Lower lobe of right lung (tissue), 2 donors: ENCODE data around the gene MT4. TPM values are rescaled to one million over a fixed set of nuclear protein-coding genes. Genes with fewer than 3 reads are reported as not detected.

Source experiments
- ATAC-seq, 2 donors: fragments of 200-7000 bp; cut with Tn5 transposase; one replicate each; pipeline ENCODE4 v1.9.1; 2020 to 2022; ENCODE audit warnings: mild to moderate bottlenecking in 2 of 2, moderate library complexity in 2 of 2
- DNase-seq: peaks from one replicate; pipeline ENCODE4 v3.0.0-alpha.2; 2020
- H3K27ac ChIP-seq: fragments of 200-600 bp; one replicate; pipeline ENCODE4 v1.8.0; 2022
- H3K27me3 ChIP-seq: fragments of 200-600 bp; one replicate; pipeline ENCODE4 v1.8.0; 2022; ENCODE audit warnings: low read depth
- H3K36me3 ChIP-seq: fragments of 200-600 bp; one replicate; pipeline ENCODE4 v1.8.0; 2022; ENCODE audit warnings: mild to moderate bottlenecking
- H3K4me1 ChIP-seq: fragments of 200-600 bp; one replicate; pipeline ENCODE4 v1.8.0; 2022
- H3K4me3 ChIP-seq: fragments of 200-600 bp; one replicate; pipeline ENCODE4 v1.8.0; 2022; ENCODE audit warnings: mild to moderate bottlenecking
- H3K9me3 ChIP-seq: fragments of 200-600 bp; one replicate; pipeline ENCODE4 v1.8.0; 2022
- intact Hi-C: fragments of 100-400 bp; cut with DNase I; formaldehyde crosslinking; loops from one replicate; pipeline ENCODE4 v1.11.0; 2022
- long read RNA-seq: library from polyadenylated mRNA; unstranded; transcript quantifications from one replicate; pipeline ENCODE4 v2.0.0, GENCODE V29; 2021
- total RNA-seq: library from RNA; stranded (reverse); fragmentation: NEBNext Ultra II Directional; extraction: Animal tissue kit (Norgen Biotek cat#: 25700); gene quantifications from one replicate; pipeline ENCODE4 v1.2.1, GENCODE V29; 2021
- TF ChIP-seq, protein P1 (sequence below): fragments of 200-600 bp; IDR thresholded peaks from one replicate; pipeline ENCODE4 v1.8.0; 2022; ENCODE audit warnings: antibody characterized with exemption, mild to moderate bottlenecking
- donor health status: DM: no; HTN: yes; CAD: no; lungs with severe emphysema.

MT4 gene
- not detected for total RNA-seq
- long read RNA-seq, result 0 reads

DNA sequence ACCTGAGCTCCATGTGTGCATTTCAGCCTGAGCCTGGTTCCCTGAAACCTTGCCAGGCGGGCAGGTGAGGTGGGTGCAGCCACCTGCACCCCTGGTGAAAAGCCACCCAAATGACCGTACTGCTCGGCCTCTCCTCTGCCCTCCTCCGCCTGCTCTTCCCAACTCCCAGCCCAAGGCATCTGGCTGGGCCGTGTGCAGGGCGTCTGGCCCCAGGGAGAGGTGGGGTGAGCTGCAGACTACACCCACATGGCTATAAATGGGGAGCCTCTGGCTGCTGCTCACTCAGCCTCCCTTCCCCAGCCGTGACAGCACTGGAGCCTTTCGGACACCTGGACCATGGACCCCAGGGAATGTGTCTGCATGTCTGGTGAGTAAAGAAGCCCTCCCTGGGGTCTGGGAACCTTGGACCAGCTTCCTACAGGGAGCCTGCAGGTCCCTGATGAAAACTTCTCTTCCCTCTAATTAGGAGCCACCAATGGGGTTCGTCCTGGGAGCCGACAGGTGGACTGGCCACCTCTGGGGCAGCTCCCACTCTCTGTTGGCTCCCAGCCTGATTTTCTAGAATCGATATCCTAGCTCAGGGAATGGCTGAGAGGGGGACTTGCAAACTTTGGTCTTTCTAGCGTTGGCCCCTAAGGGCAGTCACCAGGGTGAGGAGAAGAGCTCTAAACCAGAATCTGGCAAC, at the start of gene MT4:
TSS of gene MT4 (plus strand) at position 281 of the 685 bp plus-strand sequence. CDS start at position 337, 56 bp downstream.
- H3K9me3 ChIP-seq, result no peaks in the 10 kb centered on the region
- no peaks in the 10 kb centered on the region for H3K27me3 ChIP-seq
- no peaks in the 10 kb centered on the region for H3K4me1 ChIP-seq
- H3K4me3 ChIP-seq, result no peak within 1 kb of the TSS
- intact Hi-C loops, result no loop called here
- ATAC-seq, result no peak
- H3K27ac ChIP-seq, result no peak within 1 kb of the TSS
- DNase-seq, result no peak
- H3K36me3 ChIP-seq, result no peaks in the 10 kb centered on the region
- TF ChIP-seq, protein P1, sequence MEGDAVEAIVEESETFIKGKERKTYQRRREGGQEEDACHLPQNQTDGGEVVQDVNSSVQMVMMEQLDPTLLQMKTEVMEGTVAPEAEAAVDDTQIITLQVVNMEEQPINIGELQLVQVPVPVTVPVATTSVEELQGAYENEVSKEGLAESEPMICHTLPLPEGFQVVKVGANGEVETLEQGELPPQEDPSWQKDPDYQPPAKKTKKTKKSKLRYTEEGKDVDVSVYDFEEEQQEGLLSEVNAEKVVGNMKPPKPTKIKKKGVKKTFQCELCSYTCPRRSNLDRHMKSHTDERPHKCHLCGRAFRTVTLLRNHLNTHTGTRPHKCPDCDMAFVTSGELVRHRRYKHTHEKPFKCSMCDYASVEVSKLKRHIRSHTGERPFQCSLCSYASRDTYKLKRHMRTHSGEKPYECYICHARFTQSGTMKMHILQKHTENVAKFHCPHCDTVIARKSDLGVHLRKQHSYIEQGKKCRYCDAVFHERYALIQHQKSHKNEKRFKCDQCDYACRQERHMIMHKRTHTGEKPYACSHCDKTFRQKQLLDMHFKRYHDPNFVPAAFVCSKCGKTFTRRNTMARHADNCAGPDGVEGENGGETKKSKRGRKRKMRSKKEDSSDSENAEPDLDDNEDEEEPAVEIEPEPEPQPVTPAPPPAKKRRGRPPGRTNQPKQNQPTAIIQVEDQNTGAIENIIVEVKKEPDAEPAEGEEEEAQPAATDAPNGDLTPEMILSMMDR, result no peak

DNA sequence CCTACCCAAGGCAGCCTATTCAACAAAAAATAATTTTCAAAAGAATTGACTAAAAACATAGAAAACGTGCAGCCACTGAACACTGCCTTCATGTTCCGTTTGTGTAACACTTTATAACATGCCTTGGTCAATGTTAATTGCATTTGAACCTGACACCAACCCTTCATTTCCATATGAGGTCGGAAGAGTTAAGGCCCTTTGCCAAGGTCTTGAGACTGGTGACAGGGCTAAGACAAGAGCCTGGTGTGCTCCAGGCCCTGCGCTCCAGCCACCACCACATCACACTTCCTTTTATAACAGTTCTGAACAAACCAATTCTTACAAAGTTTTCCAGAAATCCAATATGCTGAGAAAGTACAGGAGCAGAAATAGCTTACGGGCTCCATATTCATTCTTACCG, 49.2 kb upstream of the MT4 start:
- Histone ChIP-seq H3K27ac (no peak overlapping the region), H3K4me1 (peaks cover 39% of the 10 kb centered on the region), H3K4me3 (no peak overlapping the region), H3K9me3 (no peaks in the 10 kb centered on the region), H3K36me3 (peaks cover 17% of the 10 kb centered on the region), H3K27me3 (no peaks in the 10 kb centered on the region)
- ATAC-seq (no peak), DNase-seq (no peak)
- intact Hi-C loops, result loop anchor here (10.0 kb wide), 1 partner anchor 189 kb away; no protein-coding TSS in a partner anchor
- TF ChIP-seq, protein P1, result no peak

DNA sequence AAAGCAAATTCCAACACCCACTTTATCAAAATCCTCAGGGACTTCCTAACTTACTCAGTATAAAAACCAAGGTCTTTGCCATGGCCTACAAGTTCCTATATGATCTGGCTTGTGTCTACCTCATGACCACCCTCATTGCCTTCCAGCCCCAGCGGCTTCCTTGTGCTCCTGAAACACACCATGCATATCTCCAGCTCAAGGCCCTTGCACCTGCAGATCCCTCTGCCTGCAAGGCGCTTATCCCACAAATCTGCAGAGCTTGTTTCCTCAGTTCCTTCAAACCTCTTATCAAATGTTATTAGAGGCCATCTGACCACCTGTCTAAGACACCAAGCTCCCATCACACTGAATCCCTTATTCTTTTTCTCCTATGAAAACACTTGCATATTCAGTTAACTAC, 47.7 kb upstream of the MT4 start:
- intact Hi-C loops, result loop anchor here (10.0 kb wide), 1 partner anchor 188 kb away; no protein-coding TSS in a partner anchor
- TF ChIP-seq, protein P1, result no peak
- ATAC-seq, result no peak
- no peaks in the 10 kb centered on the region for H3K9me3 ChIP-seq
- H3K36me3 ChIP-seq, result peaks cover 8% of the 10 kb centered on the region
- DNase-seq, result no peak
- H3K4me3 ChIP-seq, result no peak overlapping the region
- peaks cover 40% of the 10 kb centered on the region for H3K4me1 ChIP-seq
- H3K27ac ChIP-seq, result no peak overlapping the region
- H3K27me3 ChIP-seq, result no peaks in the 10 kb centered on the region

DNA sequence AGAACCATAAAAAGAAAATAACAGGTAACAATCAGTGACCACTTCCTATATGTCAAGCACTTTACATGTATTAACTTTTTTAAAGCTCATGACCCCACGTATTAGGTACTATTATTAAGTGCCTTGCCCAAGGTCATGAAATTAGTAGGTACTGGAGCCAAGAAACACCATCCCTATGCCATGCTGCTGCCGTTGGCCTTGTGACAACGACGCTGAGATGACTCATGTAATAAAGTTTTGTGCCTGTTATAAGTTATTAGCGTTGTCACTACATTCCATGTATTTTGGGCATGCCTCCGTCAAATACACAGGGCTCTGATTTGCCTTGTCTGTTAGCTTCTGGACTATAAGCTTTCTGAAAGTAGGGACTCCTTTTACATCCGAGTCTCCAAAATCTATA, 46.4 kb upstream of the MT4 start:
- TF ChIP-seq, protein P1, result no peak
- intact Hi-C loops, result loop anchor here (10.0 kb wide), 1 partner anchor 186 kb away; no protein-coding TSS in a partner anchor
- no peaks in the 10 kb centered on the region for H3K27me3 ChIP-seq
- no peaks in the 10 kb centered on the region for H3K36me3 ChIP-seq
- DNase-seq, result no peak
- no peak overlapping the region for H3K27ac ChIP-seq
- no peaks in the 10 kb centered on the region for H3K9me3 ChIP-seq
- peaks cover 37% of the 10 kb centered on the region for H3K4me1 ChIP-seq
- H3K4me3 ChIP-seq, result no peak overlapping the region
- ATAC-seq, result no peak

DNA sequence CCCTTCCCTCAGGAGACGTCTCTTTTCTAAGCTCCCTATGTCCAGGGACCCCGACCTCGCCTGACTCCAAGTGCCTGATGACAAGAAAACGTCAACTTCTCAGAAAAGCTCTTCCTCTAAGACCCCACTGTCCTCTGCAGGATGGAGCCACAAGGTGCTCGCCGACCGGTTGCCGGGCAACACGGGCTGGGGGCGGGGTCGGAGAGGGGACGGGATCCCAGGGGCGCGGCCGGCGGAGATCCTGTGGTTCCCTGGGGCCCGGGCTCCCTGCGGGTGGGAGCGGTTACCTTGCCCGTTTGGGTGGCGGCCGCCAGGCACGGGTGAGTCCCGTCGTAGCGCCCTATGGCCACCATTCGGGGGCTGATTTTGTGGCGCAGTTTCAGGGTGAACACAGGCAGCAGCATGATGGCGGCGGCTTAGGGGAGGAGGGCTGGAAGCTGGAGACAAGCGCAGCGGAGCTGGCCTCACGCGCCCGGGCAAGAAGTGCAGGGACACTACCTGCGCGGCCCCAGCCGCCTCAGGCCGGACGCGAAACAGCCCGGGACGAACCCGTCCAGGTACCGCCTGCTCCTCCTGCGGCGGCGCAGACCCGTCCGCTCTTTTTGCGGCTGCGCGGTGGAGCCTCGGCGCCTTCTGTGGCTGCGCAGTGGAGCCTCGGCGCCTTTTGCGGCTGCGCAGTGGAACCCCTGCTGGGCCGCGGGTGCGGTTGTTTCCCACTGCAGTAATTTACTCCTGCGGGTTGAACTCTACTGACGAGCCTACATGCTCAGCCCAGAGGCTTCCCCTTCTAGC, 45.2 kb upstream of the MT4 start, which contains the start of gene BBS2:
TSS of gene BBS2 (minus strand) at position 566 of the 792 bp plus-strand sequence. CDS start at position 404, 162 bp downstream.
- H3K27ac ChIP-seq, result peak within 1 kb of the TSS; percentile 88
- DNase-seq (peak; percentile 93), ATAC-seq (peak; percentile 97 to 99)
- H3K4me1 ChIP-seq, result peaks cover 27% of the 10 kb centered on the region
- intact Hi-C loops, result loop anchor here (10.0 kb wide), 1 partner anchor 185 kb away; no protein-coding TSS in a partner anchor
- TF ChIP-seq, protein P1, result peak; percentile 13
- no peaks in the 10 kb centered on the region for H3K9me3 ChIP-seq
- no peaks in the 10 kb centered on the region for H3K36me3 ChIP-seq
- no peaks in the 10 kb centered on the region for H3K27me3 ChIP-seq
- peak within 1 kb of the TSS; percentile 95 for H3K4me3 ChIP-seq
